HepG2 (cell line): Measurements from ENCODE around the gene ANP32A. TPM values are rescaled to one million over a fixed set of nuclear protein-coding genes. Genes with fewer than 3 reads are reported as not detected.
A peak's percentile ranks its signal among the peaks of the same experiment; 100 is the strongest.

ENCODE experiments used
- CREM ChIP-seq, 2 experiments: sonication (generic) in 1 of 2; formaldehyde crosslinking in 1 of 2; IDR thresholded peaks; 2 replicates each; pipeline versions ENCODE4 v1.4.0 to v1.6.1; 2016 to 2020; ENCODE audit warnings: antibody characterized with exemption in 1 of 2, mild to moderate bottlenecking in 1 of 2, missing genetic modification reagents in 1 of 2
- E2F2 ChIP-seq: sonication (generic); formaldehyde crosslinking; IDR thresholded peaks from 2 replicates; pipeline ENCODE4 v1.4.0; 2020; ENCODE audit warnings: missing genetic modification reagents, borderline replicate concordance
- FOXK1 ChIP-seq: sonication (generic); formaldehyde crosslinking; IDR thresholded peaks from 2 replicates; pipeline ENCODE4 v1.4.0; 2020; ENCODE audit warnings: low read depth, missing genetic modification reagents, borderline replicate concordance
- MAZ ChIP-seq, 2 experiments: sonication (generic) in 1 of 2; formaldehyde crosslinking in 1 of 2; IDR thresholded peaks; 2 replicates each; pipeline versions ENCODE4 v1.5.0 to v1.6.1; 2012 to 2020; ENCODE audit warnings: low read depth in 2 of 2, mild to moderate bottlenecking in 2 of 2, borderline replicate concordance in 1 of 2, improper control_type of control experiment in 1 of 2, low read length in 1 of 2, missing genetic modification reagents in 1 of 2, moderate library complexity in 1 of 2
- MXD3 ChIP-seq: IDR thresholded peaks from 2 replicates; pipeline ENCODE4 v1.6.1; 2016; ENCODE audit warnings: mild to moderate bottlenecking, missing biosample characterization, missing genetic modification reagents
- MXD4 ChIP-seq: IDR thresholded peaks from 2 replicates; pipeline ENCODE4 v1.6.1; 2016; ENCODE audit warnings: mild to moderate bottlenecking, missing biosample characterization, missing genetic modification reagents
- PCBP2 ChIP-seq: fragments of 200-400 bp; formaldehyde crosslinking; optimal IDR thresholded peaks from 2 replicates; pipeline ENCODE3; 2018; ENCODE audit warnings: low read length, low read depth; ENCODE audit not compliant: poor library complexity, severe bottlenecking
- POLR2A ChIP-seq, 2 experiments: IDR thresholded peaks; 2 replicates each; pipeline ENCODE4 v1.6.1; 2011; ENCODE audit warnings: low read depth in 2 of 2, low read length in 2 of 2, mild to moderate bottlenecking in 1 of 2, moderate library complexity in 1 of 2; ENCODE audit not compliant: insufficient read depth in 1 of 2
- SMARCC2 ChIP-seq: fragments of 450-650 bp; IDR thresholded peaks from 2 replicates; pipeline ENCODE4 v1.6.1; 2017; ENCODE audit warnings: antibody characterized with exemption, mild to moderate bottlenecking
- SRF ChIP-seq: IDR thresholded peaks from 2 replicates; pipeline ENCODE4 v1.6.1; 2011; ENCODE audit warnings: mild to moderate bottlenecking, low read depth, low read length, moderate library complexity
- ZBTB8A ChIP-seq: sonication (generic); formaldehyde crosslinking; IDR thresholded peaks from 2 replicates; pipeline ENCODE4 v1.4.0; 2020; ENCODE audit warnings: mild to moderate bottlenecking, low read depth, missing genetic modification reagents, borderline replicate concordance
- ZFAT ChIP-seq: sonication (generic); formaldehyde crosslinking; conservative IDR thresholded peaks from 2 replicates; pipeline ENCODE4 v1.8.1; 2023; ENCODE audit warnings: missing genetic modification reagents, inconsistent platforms
- ZFX ChIP-seq: sonication (generic); formaldehyde crosslinking; IDR thresholded peaks from 2 replicates; pipeline ENCODE4 v1.4.0; 2020; ENCODE audit warnings: mild to moderate bottlenecking, low read depth, missing genetic modification reagents, moderate library complexity
- ZFY ChIP-seq: sonication (generic); formaldehyde crosslinking; IDR thresholded peaks from 2 replicates; pipeline ENCODE4 v1.4.0; 2020; ENCODE audit warnings: missing genetic modification reagents
- ZMYM3 ChIP-seq: sonication (generic); formaldehyde crosslinking; IDR thresholded peaks from 2 replicates; pipeline ENCODE4 v1.5.1; 2020; ENCODE audit warnings: mild to moderate bottlenecking, missing genetic modification reagents
- ZNF224 ChIP-seq: sonication (generic); formaldehyde crosslinking; IDR thresholded peaks from 2 replicates; pipeline ENCODE4 v1.5.0; 2020; ENCODE audit warnings: mild to moderate bottlenecking, missing genetic modification reagents
- ZNF253 ChIP-seq: sonication (generic); formaldehyde crosslinking; IDR thresholded peaks from 2 replicates; pipeline ENCODE4 v1.8.0; 2022; ENCODE audit warnings: mild to moderate bottlenecking, missing genetic modification reagents, borderline replicate concordance
- ZNF326 ChIP-seq: sonication (generic); formaldehyde crosslinking; IDR thresholded peaks from 2 replicates; pipeline ENCODE4 v1.4.0; 2020; ENCODE audit warnings: missing genetic modification reagents, borderline replicate concordance
- ZNF34 ChIP-seq: sonication (generic); formaldehyde crosslinking; IDR thresholded peaks from 2 replicates; pipeline ENCODE4 v1.4.0; 2020; ENCODE audit warnings: mild to moderate bottlenecking, missing genetic modification reagents, borderline replicate concordance
- ZNF530 ChIP-seq: sonication (generic); formaldehyde crosslinking; IDR thresholded peaks from 2 replicates; pipeline ENCODE4 v1.5.0; 2020; ENCODE audit warnings: low read depth, mild to moderate bottlenecking, missing genetic modification reagents
- ZNF687 ChIP-seq: sonication (generic); formaldehyde crosslinking; IDR thresholded peaks from 2 replicates; pipeline ENCODE4 v1.5.1; 2020; ENCODE audit warnings: mild to moderate bottlenecking, missing genetic modification reagents, moderate library complexity
- ZNF883 ChIP-seq: sonication (generic); formaldehyde crosslinking; IDR thresholded peaks from 2 replicates; pipeline ENCODE4 v1.5.1; 2020; ENCODE audit warnings: mild to moderate bottlenecking, missing genetic modification reagents; ENCODE audit errors: not compliant biosample characterization
- ZSCAN25 ChIP-seq: sonication (generic); formaldehyde crosslinking; IDR thresholded peaks from 2 replicates; pipeline ENCODE4 v1.8.0; 2022; ENCODE audit warnings: mild to moderate bottlenecking, missing genetic modification reagents
- polyA plus RNA-seq, 8 experiments: library from polyadenylated mRNA; depleted of rRNA in 3 of 8; stranded (reverse) in 7 of 8; unstranded in 1 of 8; fragments of >200 nt; fragmentation: Illumina TruSeq in 4 of 8; extraction: Trizol in 4 of 8; gene quantifications; 2 replicates each; pipeline versions ENCODE4 v1.2.1 to v1.2.3, GENCODE V29; 2011 to 2016; ENCODE audit warnings: low read depth in 4 of 8, missing spikeins in 1 of 8, mixed read lengths in 1 of 8; ENCODE audit not compliant: insufficient read depth in 1 of 8
- total RNA-seq, 5 experiments: library from RNA; depleted of rRNA; stranded (reverse); fragments of >200 nt; fragmentation: Illumina TruSeq; extraction: Trizol; gene quantifications; 2 replicates each; pipeline ENCODE4 v1.2.3, GENCODE V29; 2016; ENCODE audit warnings: low read depth in 1 of 5
- TF ChIP-seq, protein P1 (sequence below): sonication (generic); formaldehyde crosslinking; IDR thresholded peaks from 2 replicates; pipeline ENCODE4 v1.4.0; 2020; ENCODE audit warnings: mild to moderate bottlenecking, missing genetic modification reagents

The ANP32A gene
- total and polyA plus RNA-seq, 2 of the 13 experiments (the other 11 are each of a cell fraction or from before 2014, with no cell fraction given) = 60.6 to 206 TPM

DNA sequence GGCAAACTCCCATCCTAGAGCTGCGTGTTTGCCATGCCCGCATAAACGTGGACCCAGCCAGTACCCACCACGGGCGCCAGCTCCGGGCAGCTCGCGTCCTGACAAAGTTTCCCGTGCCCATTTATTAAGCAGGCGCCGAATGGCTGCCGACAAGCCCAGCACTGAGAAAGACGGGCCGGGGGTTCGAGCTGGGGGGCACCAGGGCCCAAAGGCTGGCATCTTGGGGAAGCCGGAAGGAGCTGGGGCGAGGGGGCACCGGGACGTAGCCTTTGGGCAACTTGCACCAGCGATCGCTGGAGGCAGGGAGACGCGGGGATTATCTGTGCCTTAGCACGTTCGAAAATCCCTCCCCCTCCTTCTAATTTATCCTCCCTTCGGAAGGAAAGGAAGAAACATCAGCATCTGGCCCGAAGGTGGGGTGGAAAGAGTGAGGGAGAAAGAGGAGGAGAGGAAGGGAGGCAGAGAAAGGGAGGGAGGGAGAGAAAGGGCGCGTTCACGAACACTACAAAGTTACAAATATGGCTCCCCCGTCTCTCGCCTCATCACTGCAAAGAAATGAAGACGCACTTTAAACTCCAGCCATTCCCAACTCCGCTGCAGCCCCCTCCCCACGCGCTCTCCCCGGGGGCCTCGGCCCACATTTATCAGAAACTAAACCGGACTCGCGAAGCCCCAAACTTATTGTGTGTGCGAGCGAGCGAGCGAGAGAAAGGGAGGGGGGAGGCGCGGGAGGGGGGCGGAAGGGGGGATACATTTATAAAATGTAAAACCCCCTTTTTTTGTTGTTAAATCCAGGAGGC lies 1.0 kb downstream of the ANP32A start (continued):
- TF ChIP-seq ZNF224 (CRISPR knock-in tag) (no peak), MXD4 (no peak), PCBP2 (no peak), ZFX (CRISPR knock-in tag) (no peak), SMARCC2 (no peak), ZBTB8A (CRISPR knock-in tag) (no peak), ZNF326 (no peak), ZNF530 (CRISPR knock-in tag) (no peak), ZNF253 (CRISPR knock-in tag) (no peak), ZMYM3 (CRISPR knock-in tag) (no peak), ZNF34 (CRISPR knock-in tag) (no peak), ZNF883 (CRISPR knock-in tag) (no peak), ZFAT (CRISPR knock-in tag) (no peak), MAZ (IDR thresholded peaks at IDR 0.05; ENCODE audit: borderline replicate concordance, low read depth, low read length) (no peak), MAZ (CRISPR knock-in tag; IDR thresholded peaks at IDR 0.05; ENCODE audit: low read depth) (no peak), POLR2A (IDR thresholded peaks at IDR 0.05; ENCODE audit: insufficient read depth in 1 of 2, low read depth in 2 of 2, low read length in 2 of 2) (peak; percentile 44 to 50; a peak in 1 of 4 replicates), ZNF687 (CRISPR knock-in tag) (peak; percentile 25), E2F2 (CRISPR knock-in tag) (no peak), MXD3 (CRISPR knock-in tag) (no peak), ZFY (CRISPR knock-in tag) (peak; percentile 2; the same call in 1 of the 2 replicates), SRF (no peak), FOXK1 (peak; percentile 5; the same call in 1 of the 2 replicates), ZSCAN25 (CRISPR knock-in tag) (no peak), CREM (IDR thresholded peaks at IDR 0.05) (no peak), CREM (CRISPR knock-in tag; IDR thresholded peaks at IDR 0.05) (no peak)
- TF ChIP-seq, protein P1, sequence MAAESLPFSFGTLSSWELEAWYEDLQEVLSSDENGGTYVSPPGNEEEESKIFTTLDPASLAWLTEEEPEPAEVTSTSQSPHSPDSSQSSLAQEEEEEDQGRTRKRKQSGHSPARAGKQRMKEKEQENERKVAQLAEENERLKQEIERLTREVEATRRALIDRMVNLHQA (CRISPR knock-in tag) = no peak
